Measurements from ENCODE around the gene RGS3.

RGS3 gene

DNA sequence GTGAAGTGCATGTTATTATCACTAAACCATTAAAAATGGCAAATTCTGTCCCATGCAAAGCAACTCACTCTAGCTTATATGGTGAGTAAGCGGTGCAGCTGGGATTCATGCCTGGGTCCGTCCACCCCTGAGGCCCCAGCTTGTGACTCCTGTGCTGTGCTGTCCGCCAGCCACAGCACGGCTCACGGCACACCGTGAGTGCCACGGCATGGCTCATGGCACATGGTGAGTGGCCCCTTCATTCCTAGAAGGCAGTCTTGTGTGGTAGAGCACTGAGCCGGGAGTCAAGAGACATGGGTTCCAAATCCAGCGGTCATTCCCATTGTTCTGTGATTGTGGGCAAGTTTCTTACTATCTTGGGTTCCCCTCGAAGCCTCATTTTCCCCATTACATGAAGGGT, 18.8 kb downstream of the RGS3 start (continued):
- TF ChIP-seq ZFHX2 (tag by site-specific recombination; conservative IDR thresholded peaks at IDR 0.05) = no peak
- TF ChIP-seq ZNF658 (tag by site-specific recombination; IDR thresholded peaks at IDR 0.05) = no peak
- TF ChIP-seq ZXDB (tag by site-specific recombination; IDR thresholded peaks at IDR 0.05) = no peak
- TF ChIP-seq REST (tag by site-specific recombination; IDR thresholded peaks at IDR 0.05) = no peak
- no peak for TF ChIP-seq ZNF311 (tag by site-specific recombination; IDR thresholded peaks at IDR 0.05; ENCODE audit: borderline replicate concordance)
- TF ChIP-seq OSR2 (tag by site-specific recombination; IDR thresholded peaks at IDR 0.05) = no peak
- TF ChIP-seq FEZF1 (tag by site-specific recombination; IDR thresholded peaks at IDR 0.05) = no peak
- TF ChIP-seq ZNF518A (tag by site-specific recombination; conservative IDR thresholded peaks at IDR 0.05; ENCODE audit: low read depth) = no peak
- no peak for TF ChIP-seq ZNF473 (tag by site-specific recombination; IDR thresholded peaks at IDR 0.05)
- TF ChIP-seq, protein P1, sequence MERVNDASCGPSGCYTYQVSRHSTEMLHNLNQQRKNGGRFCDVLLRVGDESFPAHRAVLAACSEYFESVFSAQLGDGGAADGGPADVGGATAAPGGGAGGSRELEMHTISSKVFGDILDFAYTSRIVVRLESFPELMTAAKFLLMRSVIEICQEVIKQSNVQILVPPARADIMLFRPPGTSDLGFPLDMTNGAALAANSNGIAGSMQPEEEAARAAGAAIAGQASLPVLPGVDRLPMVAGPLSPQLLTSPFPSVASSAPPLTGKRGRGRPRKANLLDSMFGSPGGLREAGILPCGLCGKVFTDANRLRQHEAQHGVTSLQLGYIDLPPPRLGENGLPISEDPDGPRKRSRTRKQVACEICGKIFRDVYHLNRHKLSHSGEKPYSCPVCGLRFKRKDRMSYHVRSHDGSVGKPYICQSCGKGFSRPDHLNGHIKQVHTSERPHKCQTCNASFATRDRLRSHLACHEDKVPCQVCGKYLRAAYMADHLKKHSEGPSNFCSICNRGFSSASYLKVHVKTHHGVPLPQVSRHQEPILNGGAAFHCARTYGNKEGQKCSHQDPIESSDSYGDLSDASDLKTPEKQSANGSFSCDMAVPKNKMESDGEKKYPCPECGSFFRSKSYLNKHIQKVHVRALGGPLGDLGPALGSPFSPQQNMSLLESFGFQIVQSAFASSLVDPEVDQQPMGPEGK (tag by site-specific recombination; IDR thresholded peaks at IDR 0.05) = no peak
- no peak for TF ChIP-seq ZNF501 (tag by site-specific recombination; IDR thresholded peaks at IDR 0.05)

- H3K27ac ChIP-seq (ENCODE audit: extremely low read depth, low read depth, low read length) = no peak overlapping the region
- POLR2A ChIA-PET = no interaction called here
- CTCF ChIA-PET = interaction anchor here (0.6 kb wide), 1 partner anchor 20 kb away, joined by 3 read pairs; no protein-coding TSS in a partner anchor
- H3K36me3 ChIP-seq (ENCODE audit: control insufficient read depth in 2 of 2, insufficient read depth in 1 of 2, low read length in 2 of 2) = no peaks in the 10 kb centered on the region
- peaks cover 5% of the 10 kb centered on the region; the same call in 1 of the 2 replicates for H3K4me1 ChIP-seq (ENCODE audit: control insufficient read depth, insufficient read depth, low read length)
- TF ChIP-seq SP7 (tag by site-specific recombination; IDR thresholded peaks at IDR 0.05) (no peak), ZNF311 (tag by site-specific recombination; IDR thresholded peaks at IDR 0.05; ENCODE audit: borderline replicate concordance) (no peak), MYNN (tag by site-specific recombination; IDR thresholded peaks at IDR 0.05; ENCODE audit: borderline replicate concordance) (no peak), KLF7 (tag by site-specific recombination; IDR thresholded peaks at IDR 0.05; ENCODE audit: borderline replicate concordance) (no peak), ZNF202 (tag by site-specific recombination; IDR thresholded peaks at IDR 0.05; ENCODE audit: borderline replicate concordance) (no peak), ZNF473 (tag by site-specific recombination; IDR thresholded peaks at IDR 0.05) (no peak), ZNF354C (tag by site-specific recombination; IDR thresholded peaks at IDR 0.05; ENCODE audit: borderline replicate concordance, low read depth) (no peak), ZNF624 (tag by site-specific recombination; IDR thresholded peaks at IDR 0.05) (no peak)
- TF ChIP-seq, protein P2, sequence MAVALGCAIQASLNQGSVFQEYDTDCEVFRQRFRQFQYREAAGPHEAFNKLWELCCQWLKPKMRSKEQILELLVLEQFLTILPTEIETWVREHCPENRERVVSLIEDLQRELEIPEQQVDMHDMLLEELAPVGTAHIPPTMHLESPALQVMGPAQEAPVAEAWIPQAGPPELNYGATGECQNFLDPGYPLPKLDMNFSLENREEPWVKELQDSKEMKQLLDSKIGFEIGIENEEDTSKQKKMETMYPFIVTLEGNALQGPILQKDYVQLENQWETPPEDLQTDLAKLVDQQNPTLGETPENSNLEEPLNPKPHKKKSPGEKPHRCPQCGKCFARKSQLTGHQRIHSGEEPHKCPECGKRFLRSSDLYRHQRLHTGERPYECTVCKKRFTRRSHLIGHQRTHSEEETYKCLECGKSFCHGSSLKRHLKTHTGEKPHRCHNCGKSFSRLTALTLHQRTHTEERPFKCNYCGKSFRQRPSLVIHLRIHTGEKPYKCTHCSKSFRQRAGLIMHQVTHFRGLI (tag by site-specific recombination; IDR thresholded peaks at IDR 0.05) = no peak
- no peak overlapping the region for H3K4me3 ChIP-seq (ENCODE audit: low read depth, low read length)
- H3K9me3 ChIP-seq (ENCODE audit: control insufficient read depth, insufficient read depth, low read depth, low read length) = no peaks in the 10 kb centered on the region
These were observed 19.6 kb downstream of the RGS3 start for GRCh38 chr9:113482991-113483675.

Data from HEK293 (cell line).